ENCODE results near the gene ZNF613. TPM values are rescaled to one million over a fixed set of nuclear protein-coding genes. Genes with fewer than 3 reads are reported as not detected.

The ZNF613 gene
- 1.7 and 2.9 TPM in 2 replicates for total RNA-seq

DNA sequence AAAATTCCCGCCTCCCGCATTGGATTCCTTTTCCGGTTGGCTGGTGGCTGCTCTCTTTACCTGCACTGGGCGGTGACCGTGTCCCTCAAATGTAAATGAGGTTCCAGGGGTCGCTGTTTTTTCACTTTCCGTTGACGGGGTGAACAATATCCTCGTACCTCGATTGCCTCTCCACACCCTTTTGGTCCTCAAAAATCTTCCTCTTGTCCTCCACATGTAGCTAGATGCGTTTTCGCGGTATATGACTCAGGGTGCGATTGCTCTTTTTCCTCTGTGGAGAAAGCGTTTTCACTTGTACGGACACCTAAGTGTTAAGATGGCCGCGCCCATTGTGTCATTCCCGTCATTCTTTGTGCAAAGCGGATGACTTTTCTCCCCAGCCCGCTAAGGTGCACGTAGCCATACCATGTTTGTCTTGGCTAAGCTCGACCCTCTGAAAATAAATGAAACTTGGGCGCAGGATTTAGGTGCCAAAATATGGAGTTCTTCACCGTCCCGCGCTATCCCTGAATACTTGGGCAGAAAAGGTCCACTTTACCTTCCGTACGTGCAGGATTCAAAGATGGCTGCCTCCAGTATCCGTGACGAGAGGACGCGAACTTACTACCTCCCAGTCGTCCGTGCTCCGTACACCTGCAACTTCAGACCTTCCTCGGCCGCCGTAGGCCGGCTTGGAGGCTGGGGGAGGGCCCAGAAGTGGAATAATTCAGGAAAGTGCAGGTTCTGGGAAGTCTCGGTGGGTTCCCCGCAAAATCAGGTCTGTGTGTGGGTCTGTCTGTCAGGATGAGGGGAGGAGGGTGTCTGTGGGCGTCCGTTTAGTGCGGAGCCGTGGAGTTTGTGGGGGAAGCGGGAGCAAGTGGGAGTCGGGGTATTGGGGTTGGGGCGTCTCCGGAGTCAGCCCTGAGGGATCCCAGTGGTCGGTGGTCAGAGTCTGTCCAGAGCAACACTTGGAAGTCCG is at the start of gene ZNF613:
ZNF613 (plus strand) TSS at position 689 of the 958 bp plus-strand sequence. CDS start 8,749 bp downstream, outside the sequence.

DNA sequence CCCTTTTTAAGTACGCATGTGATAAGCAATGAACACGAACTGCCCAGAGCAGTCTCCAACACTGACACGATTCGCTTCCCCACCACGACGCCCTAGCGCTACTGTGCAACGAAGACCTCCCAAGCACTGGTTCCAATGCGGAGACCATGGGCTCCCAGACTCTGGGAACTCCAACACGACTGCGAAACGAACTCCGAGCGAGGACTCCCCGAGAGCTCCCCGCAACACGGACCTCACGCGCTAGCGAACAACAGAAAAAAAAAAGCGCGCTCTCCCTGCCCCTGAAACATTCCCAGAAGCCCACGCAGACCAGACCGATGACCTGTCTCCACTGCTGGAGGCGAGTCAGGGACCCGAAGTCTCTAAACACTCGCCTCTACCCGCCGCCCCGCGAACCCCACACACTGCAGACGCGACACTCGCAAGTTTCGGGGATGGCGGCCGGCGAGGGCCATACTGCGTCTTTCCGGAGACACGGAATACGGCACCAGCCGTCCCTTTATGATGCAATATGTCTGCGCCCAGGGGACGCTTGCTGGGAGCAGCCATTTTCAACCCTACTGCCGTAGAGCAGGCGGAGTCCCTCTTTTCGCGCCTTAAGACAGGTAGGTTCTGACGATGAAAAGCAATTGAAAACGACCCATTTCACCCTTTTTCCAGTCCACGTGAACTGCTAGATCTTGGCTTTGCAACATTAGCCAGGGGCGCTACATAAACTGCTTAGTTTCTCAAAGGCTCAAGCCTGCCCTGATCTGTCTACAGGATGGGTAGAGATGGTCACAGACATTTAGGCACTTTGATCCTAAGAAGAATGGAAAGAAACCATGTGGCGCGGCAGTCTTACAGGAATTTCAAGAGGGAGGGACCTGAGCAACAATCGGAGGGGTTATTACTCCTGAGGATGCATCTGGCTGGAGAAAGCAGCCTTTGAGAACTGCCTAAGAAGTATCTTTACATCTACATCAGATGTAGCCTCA is 39.5 kb upstream of the ZNF613 start, which contains the start of gene ZNF577:
ZNF577 (minus strand) TSS at position 430 of the 977 bp plus-strand sequence. CDS start 7,569 bp downstream, outside the sequence.

DNA sequence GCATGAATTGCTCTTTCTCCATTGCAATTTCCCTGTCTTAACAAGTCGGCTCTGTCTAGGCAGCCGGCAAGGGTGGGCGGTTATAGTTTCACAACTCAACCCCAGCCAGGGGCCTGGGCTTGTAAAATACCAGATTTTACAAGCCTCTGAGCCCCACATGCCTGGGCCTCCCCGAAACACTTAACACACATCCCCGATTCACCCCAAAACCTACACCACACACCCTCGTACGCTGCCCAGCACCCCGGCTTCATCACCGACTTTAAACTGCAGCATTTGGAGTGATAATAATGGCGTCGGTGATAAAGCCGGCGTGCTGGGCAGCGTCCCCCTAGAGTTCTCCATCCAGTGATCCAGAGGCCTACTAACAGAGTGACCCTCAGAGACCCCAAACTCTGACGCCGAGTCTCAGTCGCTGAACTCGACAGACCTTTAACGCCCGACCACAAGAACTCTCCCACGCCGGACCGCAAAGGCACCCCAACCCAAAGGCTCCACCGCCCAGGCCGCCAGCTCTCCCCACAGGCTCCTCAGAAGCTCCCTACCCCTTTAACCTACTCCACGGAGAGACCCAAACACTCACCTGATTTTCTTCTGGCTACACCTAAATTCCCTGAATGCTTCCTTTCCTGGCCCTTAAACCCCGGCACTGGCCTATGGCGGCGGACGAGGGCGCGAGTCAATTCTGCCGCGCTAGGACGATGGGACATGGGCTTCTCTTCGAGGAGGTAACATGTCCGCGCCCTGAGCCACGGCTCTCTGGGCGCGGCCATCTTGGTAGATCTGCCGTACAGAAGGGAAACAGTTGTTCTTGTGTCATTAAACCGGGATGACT is 22.7 kb upstream of the ZNF613 start, which contains the start of gene ZNF649:
ZNF649 (minus strand) TSS at position 687 of the 835 bp plus-strand sequence. CDS start 4,910 bp downstream, outside the sequence.

DNA sequence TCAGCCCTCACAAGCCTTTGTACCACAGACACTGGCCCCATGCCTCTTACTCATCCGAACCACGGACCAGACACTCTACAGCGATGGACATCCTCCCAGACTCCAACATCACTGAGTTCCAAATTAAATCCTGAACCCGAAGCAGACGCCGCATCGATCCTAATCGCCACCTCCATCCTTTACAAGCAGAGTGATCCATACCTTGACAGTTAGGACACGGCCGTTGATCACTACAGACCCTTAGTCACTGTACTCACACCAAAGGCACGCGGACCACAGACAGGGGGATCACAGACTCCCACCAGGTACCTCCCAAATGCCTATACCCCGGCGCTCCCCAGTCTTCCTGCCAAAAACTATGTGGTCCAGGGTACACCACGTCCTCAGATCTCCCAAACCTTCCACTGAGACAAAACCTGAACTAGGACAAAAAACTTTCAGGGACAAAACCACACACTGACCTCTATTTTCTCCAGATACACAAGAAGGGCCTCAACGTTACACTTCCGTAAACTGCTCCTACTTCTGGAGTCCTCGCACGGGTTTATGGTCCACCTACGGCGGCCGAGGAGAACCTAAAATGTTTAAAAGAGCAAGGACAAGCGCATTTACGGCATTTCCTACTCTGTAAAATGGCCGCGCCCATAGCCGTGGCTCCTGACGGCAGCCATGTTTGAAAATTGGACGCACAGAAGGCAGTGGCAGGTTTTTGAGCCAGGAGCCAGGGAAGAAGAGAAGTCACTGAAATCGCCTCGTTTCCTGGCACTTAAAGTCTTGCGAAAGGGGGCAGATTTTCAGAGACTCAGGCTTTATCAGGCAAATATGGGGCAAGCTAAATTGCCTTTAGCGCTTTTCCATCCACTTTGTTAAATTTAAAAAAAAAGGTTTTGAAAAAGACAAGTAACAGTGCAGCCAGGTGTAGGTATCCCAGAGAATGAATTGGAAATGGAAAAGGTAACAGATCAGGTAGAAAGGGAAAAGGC is 59.3 kb downstream of the ZNF613 start, which contains the start of gene ZNF350:
ZNF350 (minus strand) TSS at position 532 of the 983 bp plus-strand sequence. CDS start 12,480 bp downstream, outside the sequence.

Other genes starting within 250 kb of the ZNF613 start
- 4.9 and 6.6 TPM in 2 replicates for gene SPACA6, start 234.1 kb upstream of the ZNF613 start, total RNA-seq
- not detected in 2 replicates for gene HAS1, start 203.5 kb upstream of the ZNF613 start, total RNA-seq
- gene FPR1, start 175.6 kb upstream of the ZNF613 start, total RNA-seq, result 0.44 TPM in 1 of 2 replicates, not detected in the other
- gene FPR2, start 166.3 kb upstream of the ZNF613 start, total RNA-seq, result 0.44 TPM in 1 of 2 replicates, not detected in the other
- 0.44 TPM in 1 of 2 replicates, not detected in the other for gene FPR3, start 132.3 kb upstream of the ZNF613 start, total RNA-seq
- 9.6 and 25.3 TPM in 2 replicates for gene ZNF577, start 39.5 kb upstream of the ZNF613 start, total RNA-seq
- gene ZNF649, start 22.5 kb upstream of the ZNF613 start, total RNA-seq, result 3.0 and 6.8 TPM in 2 replicates
- 7.3 and 8.5 TPM in 2 replicates for gene ZNF350, start 59.4 kb downstream of the ZNF613 start, total RNA-seq
- gene ZNF615, start 80.7 kb downstream of the ZNF613 start, total RNA-seq, result 9.0 and 10.4 TPM in 2 replicates
- gene ZNF614, start 100.9 kb downstream of the ZNF613 start, total RNA-seq, result 7.2 and 8.1 TPM in 2 replicates
- 2.8 and 7.2 TPM in 2 replicates for gene ZNF432, start 121.4 kb downstream of the ZNF613 start, total RNA-seq
- 10.5 and 18.7 TPM in 2 replicates for gene ZNF841, start 168.3 kb downstream of the ZNF613 start, total RNA-seq
- gene ZNF616, start 212.5 kb downstream of the ZNF613 start, total RNA-seq, result 7.1 and 11.5 TPM in 2 replicates
- 10.4 and 12.8 TPM in 2 replicates for gene ZNF836, start 244.1 kb downstream of the ZNF613 start, total RNA-seq

All from cardiac ventricle fibroblast (primary cell).